ENCODE results near the gene ARHGEF37.
"Not testable (repeated sequence)": the region's sequence is repeated elsewhere in the genome, so short reads cannot be mapped to it uniquely, and the experiment has no call there.

The ARHGEF37 gene

DNA sequence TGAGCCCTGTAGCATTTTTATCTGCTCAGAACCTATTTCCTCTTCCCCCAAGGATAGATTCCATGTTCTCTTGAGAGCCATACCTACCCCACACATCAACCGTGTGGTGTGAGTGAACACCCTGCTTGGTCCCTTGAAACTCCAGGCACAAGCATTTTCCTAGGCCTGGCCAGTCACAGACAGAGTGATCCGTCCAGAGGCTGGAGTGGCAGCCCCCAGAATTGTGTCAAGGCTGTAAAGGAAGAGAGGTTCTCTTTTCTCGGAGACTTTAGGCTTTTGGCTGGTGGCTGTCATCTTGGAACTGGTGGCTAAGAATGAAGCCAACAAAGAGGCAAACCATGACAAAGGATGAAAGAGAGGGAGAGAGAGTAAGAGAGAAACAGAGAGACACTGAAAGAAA lies 66.0 kb downstream of the ARHGEF37 start:
- no peak for DNase-seq (ENCODE audit: low read depth in 2 of 2)

GRCh38 chr5:149648464-149649393 lies 67.4 kb downstream of the ARHGEF37 start:
- DNase-seq (ENCODE audit: low read depth in 2 of 2) = not testable (repeated sequence)

DNA sequence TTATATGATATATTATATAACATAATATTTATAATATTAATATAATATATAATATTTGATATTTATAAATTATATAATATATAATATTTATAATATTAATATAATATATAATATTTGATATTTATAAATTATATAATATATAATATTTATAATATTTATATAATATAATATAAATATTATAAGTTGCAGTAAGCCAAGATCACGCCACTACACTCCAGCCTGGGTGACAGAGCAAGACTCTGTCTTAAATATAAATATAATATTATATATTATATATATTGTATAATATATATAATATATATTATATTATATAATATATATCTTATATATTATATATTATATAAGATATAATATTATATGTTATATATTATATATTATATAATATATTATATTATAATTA lies 68.4 kb downstream of the ARHGEF37 start:
- not testable (repeated sequence) for DNase-seq (ENCODE audit: low read depth in 2 of 2)

- DNase-seq (ENCODE audit: low read depth in 2 of 2) = no peak
Measured at GRCh38 chr5:149651686-149652085, 70.4 kb downstream of the ARHGEF37 start.

- no peak for DNase-seq (ENCODE audit: low read depth in 2 of 2)
Measured at GRCh38 chr5:149652697-149653096, 71.4 kb downstream of the ARHGEF37 start.

GRCh38 chr5:149654231-149654630 lies 72.9 kb downstream of the ARHGEF37 start:
- no peak for DNase-seq (ENCODE audit: low read depth in 2 of 2)

- DNase-seq (ENCODE audit: low read depth in 2 of 2) = no peak
Measured at GRCh38 chr5:149654883-149655505, 73.7 kb downstream of the ARHGEF37 start.

DNA sequence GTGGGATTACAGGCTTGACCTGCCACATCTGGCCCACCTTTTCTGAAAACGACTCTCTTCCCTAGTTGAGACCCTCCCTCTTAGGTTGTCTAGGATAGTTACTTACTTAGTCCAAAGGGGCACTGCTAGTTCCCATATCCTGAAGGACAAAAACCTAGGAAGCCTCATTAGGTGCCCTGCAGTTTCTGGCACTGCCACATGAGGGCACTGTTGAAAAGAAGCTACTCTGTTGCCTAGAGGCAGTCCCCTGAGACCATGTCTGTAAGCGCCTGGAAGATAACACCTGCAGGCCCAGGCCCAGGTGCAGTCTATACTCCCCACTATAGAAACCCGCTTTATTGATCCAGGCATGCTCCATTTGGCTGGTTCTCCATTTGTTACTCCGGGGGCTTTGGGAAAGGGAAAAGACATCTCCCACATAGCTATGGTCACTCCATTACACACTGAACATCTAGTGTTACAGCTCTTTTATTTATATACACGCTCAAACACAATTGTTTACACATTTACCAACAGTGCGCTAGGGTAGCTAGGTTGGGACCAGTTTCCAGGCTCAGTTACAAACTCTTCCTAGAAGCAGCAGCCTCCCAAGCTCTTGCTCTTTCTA lies 75.4 kb downstream of the ARHGEF37 start:
- DNase-seq (ENCODE audit: low read depth in 2 of 2) = no peak

- no peak for DNase-seq (ENCODE audit: low read depth in 2 of 2)
Measured at GRCh38 chr5:149657324-149657723, 76.0 kb downstream of the ARHGEF37 start.

- no peak for DNase-seq (ENCODE audit: low read depth in 2 of 2)
Measured at GRCh38 chr5:149658299-149658698, 77.0 kb downstream of the ARHGEF37 start.

DNA sequence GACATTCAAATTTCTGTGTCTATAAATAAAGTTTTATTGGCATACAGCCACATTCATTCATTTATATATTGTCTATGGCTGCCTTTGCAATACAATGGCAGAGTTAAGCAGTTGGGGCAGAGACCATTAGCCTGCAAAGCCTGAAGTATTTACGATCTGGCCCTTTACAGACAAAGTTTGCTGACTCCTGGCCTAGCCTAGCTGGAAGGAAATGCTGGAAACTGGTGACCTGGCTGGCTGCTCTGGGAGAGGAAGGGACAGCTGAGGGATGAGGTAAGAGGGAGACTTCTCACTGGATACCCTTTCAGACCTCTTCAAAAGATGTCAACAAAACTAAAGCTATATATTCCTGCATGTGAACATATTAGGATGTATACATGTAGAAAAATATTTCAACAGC lies 82.8 kb downstream of the ARHGEF37 start:
- DNase-seq (ENCODE audit: low read depth in 2 of 2) = no peak

DNA sequence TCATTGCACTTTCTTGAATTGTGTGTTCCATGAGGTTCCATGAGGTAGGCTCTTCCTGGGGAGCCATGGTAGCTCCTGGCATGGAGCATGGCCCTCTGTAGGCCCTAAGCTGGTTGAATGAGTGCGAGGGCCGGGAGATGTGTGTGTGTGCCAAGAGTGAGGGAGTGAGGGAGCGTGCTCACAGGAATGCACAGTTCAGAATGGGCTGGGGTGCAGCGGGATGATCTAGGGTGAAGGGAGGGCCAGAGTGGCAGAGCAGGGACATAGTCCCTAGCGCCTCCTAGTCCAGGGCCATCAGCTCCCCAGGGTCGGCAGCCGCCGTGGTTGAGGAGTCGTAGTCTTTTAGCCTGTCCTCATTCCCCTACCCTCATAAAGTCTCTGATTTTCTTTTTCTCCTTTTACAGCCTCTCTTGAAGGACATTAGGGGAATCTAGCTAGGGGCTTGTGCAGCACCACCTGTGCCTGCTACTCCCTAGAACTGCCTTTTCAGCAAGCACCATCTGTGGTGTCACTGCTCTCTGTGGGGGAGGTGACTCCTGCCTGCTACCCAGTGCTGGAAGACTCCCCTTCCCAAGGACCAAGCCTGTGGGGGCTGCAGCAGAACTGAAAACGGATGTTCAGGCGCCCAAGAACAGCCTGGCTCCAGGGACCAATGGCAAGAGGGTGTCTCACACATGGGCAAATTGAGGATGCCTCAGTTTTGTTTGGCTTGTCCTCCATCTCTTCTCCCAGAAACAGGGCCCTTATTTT lies 83.5 kb downstream of the ARHGEF37 start:
- DNase-seq (ENCODE audit: low read depth in 2 of 2) = no peak

- no peak for DNase-seq (ENCODE audit: low read depth in 2 of 2)
Measured at GRCh38 chr5:149665416-149666175, 84.3 kb downstream of the ARHGEF37 start.

DNA sequence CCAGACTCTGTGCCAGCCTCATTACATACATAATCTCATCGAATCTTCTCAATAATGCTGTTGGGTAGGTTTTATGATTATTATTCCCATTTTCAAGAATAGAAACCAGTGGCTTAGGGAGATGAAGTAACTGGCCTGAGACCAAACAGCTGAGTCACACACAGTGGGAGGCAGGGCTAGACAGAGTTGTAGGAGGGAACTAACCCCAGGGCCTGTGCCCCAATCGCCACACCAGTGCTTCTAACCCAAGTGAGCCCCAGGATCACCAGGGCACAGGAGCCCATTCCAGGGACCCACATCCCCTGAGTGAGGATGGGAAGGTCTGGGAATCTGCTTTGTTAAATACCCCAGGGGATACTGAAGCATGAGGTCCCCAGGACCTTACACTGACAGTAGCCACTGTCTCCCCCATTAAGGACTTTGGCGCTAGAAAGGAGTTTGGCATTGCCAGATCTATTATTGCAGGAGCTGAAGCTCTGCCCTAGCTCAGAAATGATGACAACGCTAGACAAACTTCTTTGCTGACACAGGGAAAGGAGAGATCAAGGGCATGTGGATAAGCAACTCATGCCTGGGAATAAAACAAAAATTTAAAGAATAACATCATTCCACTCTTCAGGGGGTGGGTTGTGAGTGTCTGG lies 85.0 kb downstream of the ARHGEF37 start:
- DNase-seq (ENCODE audit: low read depth in 2 of 2) = no peak

GRCh38 chr5:149667084-149667828 lies 86.0 kb downstream of the ARHGEF37 start:
- DNase-seq (ENCODE audit: low read depth in 2 of 2) = no peak

DNA sequence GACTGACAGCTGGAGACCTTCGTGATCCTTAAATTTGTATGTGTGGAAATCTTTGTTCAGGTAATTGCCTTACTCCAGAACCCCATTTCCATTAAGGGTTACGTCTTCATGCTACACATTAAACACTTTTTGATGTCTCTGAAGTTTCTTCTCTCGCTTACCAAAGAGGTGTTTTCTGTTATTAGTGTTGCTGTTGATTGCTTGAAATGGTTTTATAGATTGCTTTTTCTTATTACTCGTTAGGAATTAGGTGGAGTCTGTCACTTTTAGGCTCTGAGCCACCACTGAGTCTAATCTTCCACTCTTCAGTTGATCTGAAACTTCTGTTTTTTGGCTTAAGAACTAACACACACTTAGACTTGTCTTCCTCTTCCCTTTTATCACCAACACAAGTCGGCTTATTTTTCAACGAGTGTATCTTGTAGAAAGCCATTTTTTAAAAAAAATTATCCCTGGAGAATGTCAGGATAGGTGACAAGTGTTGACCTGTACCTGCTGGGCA lies 86.6 kb downstream of the ARHGEF37 start:
- no peak for DNase-seq (ENCODE audit: low read depth in 2 of 2)

GRCh38 chr5:149669273-149669672 lies 88.0 kb downstream of the ARHGEF37 start:
- DNase-seq (ENCODE audit: low read depth in 2 of 2) = not testable (repeated sequence)

DNA sequence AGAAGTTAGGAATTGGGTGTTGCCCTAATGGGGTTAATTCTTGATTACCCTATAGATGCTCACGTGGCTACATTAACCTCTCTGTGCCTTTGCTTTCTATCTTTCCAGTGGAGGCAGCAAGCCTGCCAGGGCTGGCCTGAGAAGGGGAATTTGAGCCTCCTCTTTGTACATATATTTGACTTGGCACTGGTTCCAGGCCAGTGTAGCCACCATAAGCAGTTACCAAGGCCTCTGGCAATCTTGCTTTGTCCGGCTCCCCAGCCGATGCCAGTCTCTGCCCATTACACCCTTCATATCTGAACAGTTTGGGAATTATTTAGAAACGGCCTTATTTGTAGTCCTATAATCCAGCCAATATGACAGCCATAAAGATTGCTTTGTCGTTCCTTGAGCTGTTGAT lies 90.2 kb downstream of the ARHGEF37 start:
- DNase-seq (ENCODE audit: low read depth in 2 of 2) = no peak

DNA sequence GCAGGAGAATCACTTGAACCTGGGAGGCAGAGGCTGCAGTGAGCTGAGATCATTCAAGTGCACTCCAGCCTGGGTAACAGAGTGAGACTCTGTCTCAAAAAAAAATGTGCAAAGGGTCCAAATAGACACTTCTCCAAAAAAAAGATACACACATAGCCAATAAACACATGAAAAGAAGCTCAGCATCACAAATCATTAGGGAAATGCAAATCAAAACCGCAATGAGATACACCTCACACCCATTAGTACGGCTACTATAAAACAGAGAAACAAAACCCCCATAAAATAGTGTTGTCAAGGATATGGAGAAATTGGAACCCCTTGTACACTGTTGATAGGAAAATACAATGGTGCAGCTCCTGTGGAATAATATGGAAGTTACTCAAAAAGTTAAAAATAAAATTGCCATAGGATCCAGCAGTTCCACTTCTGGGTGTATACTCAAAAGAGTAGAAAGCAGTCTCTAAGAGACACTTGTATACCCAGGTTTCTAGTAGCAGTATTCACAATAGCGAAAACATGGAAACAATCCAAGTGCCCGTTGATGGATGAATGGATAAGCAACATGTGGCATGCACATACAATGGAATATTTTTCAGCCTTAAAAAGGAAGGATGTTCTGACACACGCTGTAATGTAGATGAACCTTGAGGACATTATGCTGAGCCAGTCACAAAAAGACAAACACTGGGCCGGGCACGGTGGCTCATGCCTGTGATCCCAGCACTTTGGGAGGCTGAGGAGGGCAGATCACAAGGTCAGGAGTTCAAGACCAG lies 91.6 kb downstream of the ARHGEF37 start:
- no peak for DNase-seq (ENCODE audit: low read depth in 2 of 2)

Measured in stimulated activated CD8-positive, alpha-beta memory T cell treated with anti-CD3 and anti-CD28 coated beads, Interleukin-2, amount 100 ng/mL, for 1 hour (primary cell).